WI38 (cell line): ENCODE data around the gene TBCB.
A peak's percentile ranks its signal among the peaks of the same experiment; 100 is the strongest.

Source experiments
- H3K4me3 ChIP-seq: 2 replicates; pipeline ENCODE4 v1.5.1; 2011; ENCODE audit warnings: low read depth, mild to moderate bottlenecking, control low read depth, low read length
- CTCF ChIP-seq: IDR thresholded peaks from 2 replicates; pipeline ENCODE4 v1.5.1; 2012; ENCODE audit warnings: low read depth, mild to moderate bottlenecking, control low read depth, low read length

Gene TBCB

GRCh38 chr19:36140304-36141038 is 25.2 kb downstream of the TBCB start:
- H3K4me3 ChIP-seq, result peak overlapping the region; percentile 86
- TF ChIP-seq CTCF, result no peak

- TF ChIP-seq CTCF, result no peak
- H3K4me3 ChIP-seq, result peak overlapping the region; percentile 86
Observed at GRCh38 chr19:36141039-36141927, 26.0 kb downstream of the TBCB start.

- no peak for TF ChIP-seq CTCF
- H3K4me3 ChIP-seq, result no peak overlapping the region
Observed at GRCh38 chr19:36142046-36142445, 26.8 kb downstream of the TBCB start.

- H3K4me3 ChIP-seq, result no peak overlapping the region
- no peak for TF ChIP-seq CTCF
Observed at GRCh38 chr19:36142496-36142895, 27.2 kb downstream of the TBCB start.

- no peak for TF ChIP-seq CTCF
- no peak overlapping the region for H3K4me3 ChIP-seq
Observed at GRCh38 chr19:36144624-36145023, 29.4 kb downstream of the TBCB start.

GRCh38 chr19:36149673-36150406 is 34.6 kb downstream of the TBCB start:
- H3K4me3 ChIP-seq, result no peak overlapping the region
- no peak for TF ChIP-seq CTCF
